ENCODE results near the gene ZNF181.

- no peak for TF ChIP-seq POLR2AphosphoS5 (IDR thresholded peaks at IDR 0.05)
- TF ChIP-seq, protein P1, sequence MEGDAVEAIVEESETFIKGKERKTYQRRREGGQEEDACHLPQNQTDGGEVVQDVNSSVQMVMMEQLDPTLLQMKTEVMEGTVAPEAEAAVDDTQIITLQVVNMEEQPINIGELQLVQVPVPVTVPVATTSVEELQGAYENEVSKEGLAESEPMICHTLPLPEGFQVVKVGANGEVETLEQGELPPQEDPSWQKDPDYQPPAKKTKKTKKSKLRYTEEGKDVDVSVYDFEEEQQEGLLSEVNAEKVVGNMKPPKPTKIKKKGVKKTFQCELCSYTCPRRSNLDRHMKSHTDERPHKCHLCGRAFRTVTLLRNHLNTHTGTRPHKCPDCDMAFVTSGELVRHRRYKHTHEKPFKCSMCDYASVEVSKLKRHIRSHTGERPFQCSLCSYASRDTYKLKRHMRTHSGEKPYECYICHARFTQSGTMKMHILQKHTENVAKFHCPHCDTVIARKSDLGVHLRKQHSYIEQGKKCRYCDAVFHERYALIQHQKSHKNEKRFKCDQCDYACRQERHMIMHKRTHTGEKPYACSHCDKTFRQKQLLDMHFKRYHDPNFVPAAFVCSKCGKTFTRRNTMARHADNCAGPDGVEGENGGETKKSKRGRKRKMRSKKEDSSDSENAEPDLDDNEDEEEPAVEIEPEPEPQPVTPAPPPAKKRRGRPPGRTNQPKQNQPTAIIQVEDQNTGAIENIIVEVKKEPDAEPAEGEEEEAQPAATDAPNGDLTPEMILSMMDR (IDR thresholded peaks at IDR 0.05): no peak
These were observed 2.1 kb upstream of the ZNF181 start for GRCh38 chr19:34731964-34732363.

All from gastroesophageal sphincter (tissue), 3 donors.